HEK293T (cell line): ENCODE measurements around the gene PRDM16.

Experiments
- ARNT ChIP-seq: fragments of 450-650 bp; IDR thresholded peaks from 2 replicates; pipeline ENCODE4 v1.6.1; 2017; ENCODE audit warnings: mild to moderate bottlenecking
- BHLHE40 ChIP-seq: fragments of 450-650 bp; IDR thresholded peaks from 2 replicates; pipeline ENCODE4 v1.6.1; 2016; ENCODE audit warnings: mild to moderate bottlenecking, moderate library complexity, borderline replicate concordance
- CTBP1 ChIP-seq: fragments of 450-650 bp; IDR thresholded peaks from 2 replicates; pipeline ENCODE4 v1.6.1; 2016; ENCODE audit warnings: borderline replicate concordance
- ELF4 ChIP-seq: fragments of 450-650 bp; IDR thresholded peaks from 2 replicates; pipeline ENCODE4 v1.6.1; 2017; ENCODE audit warnings: antibody characterized with exemption
- FOXA1 ChIP-seq: fragments of 450-650 bp; IDR thresholded peaks from 2 replicates; pipeline ENCODE4 v1.6.1; 2016; ENCODE audit warnings: mild to moderate bottlenecking
- FOXM1 ChIP-seq: fragments of 450-650 bp; IDR thresholded peaks from 2 replicates; pipeline ENCODE4 v1.6.1; 2017; ENCODE audit warnings: mild to moderate bottlenecking, borderline replicate concordance
- HDGF ChIP-seq: fragments of 450-650 bp; IDR thresholded peaks from 2 replicates; pipeline ENCODE4 v1.6.1; 2017; ENCODE audit warnings: antibody characterized with exemption, borderline replicate concordance
- L3MBTL2 ChIP-seq: fragments of 450-650 bp; conservative IDR thresholded peaks from 2 replicates; pipeline ENCODE4 v1.6.1; 2016; ENCODE audit warnings: mild to moderate bottlenecking
- LEF1 ChIP-seq: fragments of 450-650 bp; IDR thresholded peaks from 2 replicates; pipeline ENCODE4 v1.6.1; 2017; ENCODE audit warnings: mild to moderate bottlenecking, borderline replicate concordance
- NFRKB ChIP-seq: fragments of 450-650 bp; IDR thresholded peaks from 2 replicates; pipeline ENCODE4 v1.6.1; 2016; ENCODE audit warnings: mild to moderate bottlenecking, moderate library complexity
- PKNOX1 ChIP-seq: fragments of 450-650 bp; IDR thresholded peaks from 2 replicates; pipeline ENCODE4 v1.6.1; 2016
- TARDBP ChIP-seq: fragments of 450-650 bp; IDR thresholded peaks from 2 replicates; pipeline ENCODE4 v1.6.1; 2016

- TF ChIP-seq HDGF (no peak), L3MBTL2 (no peak), NFRKB (no peak), ARNT (no peak), BHLHE40 (no peak), CTBP1 (no peak), FOXM1 (no peak), FOXA1 (no peak), TARDBP (no peak), PKNOX1 (no peak), ELF4 (no peak), LEF1 (no peak)
Measured at GRCh38 chr1:3055051-3055450, 14.0 kb upstream of the PRDM16 start.
